ENCODE data around the gene NMRK2.
"Not testable (repeated sequence)": the region's sequence is repeated elsewhere in the genome, so short reads cannot be mapped to it uniquely, and the experiment has no call there.

The NMRK2 gene

GRCh38 chr19:3966051-3967017, 33.5 kb downstream of the NMRK2 start:
- DNase-seq = no peak

DNA sequence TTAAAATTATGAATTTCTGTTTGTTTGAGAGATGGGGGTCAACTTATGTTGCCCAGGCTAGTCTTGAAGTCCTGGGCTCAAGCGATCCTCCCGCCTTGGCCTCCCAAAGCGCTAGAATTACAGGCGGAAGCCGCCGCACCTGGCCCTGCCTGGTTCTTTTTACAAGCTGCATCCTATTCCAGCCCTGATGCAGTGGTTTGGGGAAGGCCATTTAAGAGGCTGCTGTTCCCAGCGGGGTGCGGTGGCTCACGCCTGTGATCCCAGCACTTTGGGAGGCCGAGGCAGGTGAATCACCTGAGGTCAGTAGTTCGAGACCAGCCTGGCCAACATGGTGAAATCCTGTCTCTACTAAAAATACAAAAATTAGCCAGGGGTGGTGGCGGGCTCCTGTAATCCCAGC, 35.1 kb downstream of the NMRK2 start:
- not testable (repeated sequence) for DNase-seq

- no peak for DNase-seq
Measured at GRCh38 chr19:3968556-3969434, 35.9 kb downstream of the NMRK2 start.

GRCh38 chr19:3969435-3970312, 36.8 kb downstream of the NMRK2 start:
- DNase-seq = no peak

GRCh38 chr19:3970313-3970807, 37.5 kb downstream of the NMRK2 start:
- no peak for DNase-seq

DNA sequence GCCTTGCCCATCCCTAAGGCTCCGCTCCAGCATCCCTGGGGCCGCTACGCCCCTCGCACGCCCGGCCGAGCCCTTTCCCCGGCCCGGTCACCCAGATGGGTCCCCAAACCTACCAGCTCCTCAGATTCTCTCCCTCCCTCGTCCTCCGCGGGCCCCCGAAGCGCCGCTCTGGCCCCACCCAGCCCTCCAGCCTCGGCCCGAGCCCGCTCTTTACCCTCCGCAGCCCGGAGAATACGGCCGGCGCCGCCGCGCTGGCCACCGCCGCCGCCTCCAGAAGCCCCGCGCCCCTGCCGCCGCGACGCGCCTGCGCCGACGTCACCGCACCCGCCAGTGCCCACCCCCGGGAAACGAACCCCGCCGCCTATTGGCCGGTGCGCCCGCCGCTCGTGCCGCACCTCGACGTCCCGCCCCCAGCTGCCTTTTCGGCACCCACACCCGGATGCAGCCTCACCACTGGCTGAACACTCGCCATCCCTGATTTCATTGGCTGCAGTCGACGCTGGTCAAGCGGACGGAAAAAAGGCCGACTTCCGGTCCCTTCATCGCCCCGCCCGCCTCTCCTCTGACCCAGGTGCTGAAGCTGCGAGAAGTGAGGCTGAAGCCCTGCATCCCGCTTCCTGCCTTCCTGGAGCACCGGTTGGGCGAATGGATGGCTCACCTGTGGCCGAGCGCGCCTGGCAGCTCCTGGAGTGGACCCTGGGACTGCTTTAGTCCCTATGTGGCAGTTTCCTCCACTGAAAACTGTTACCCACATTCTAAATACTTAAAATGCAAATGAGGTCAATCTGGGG, 38.1 kb downstream of the NMRK2 start, which contains the start of gene DAPK3:
DAPK3 (minus strand) TSS at position 292 of the 791 bp plus-strand sequence. CDS start 1,364 bp downstream, outside the sequence.
- DNase-seq = peak; percentile 92 to 93

DNA sequence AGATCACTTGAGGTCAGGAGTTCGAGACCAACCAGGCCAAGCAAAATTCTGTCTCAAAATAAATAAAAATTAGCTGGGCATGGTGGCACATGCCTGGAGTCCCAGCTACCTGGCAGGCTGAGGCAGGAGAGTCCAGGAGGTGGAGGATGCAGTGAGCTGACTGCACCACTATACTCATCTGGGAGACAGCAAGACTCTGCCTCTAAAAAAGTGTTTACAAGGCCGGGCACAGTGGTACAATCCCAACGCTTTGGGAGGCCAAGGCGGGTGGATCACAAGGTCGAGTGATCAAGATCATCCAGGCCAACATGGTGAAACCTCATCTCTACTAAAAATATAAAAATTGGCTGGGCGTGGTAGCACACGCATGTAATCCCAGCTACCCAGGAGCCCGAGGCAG, 42.3 kb downstream of the NMRK2 start:
- DNase-seq = no peak

GRCh38 chr19:3975637-3976087, 42.8 kb downstream of the NMRK2 start:
- peak in 1 of 2 donors; percentile 34 for DNase-seq

DNA sequence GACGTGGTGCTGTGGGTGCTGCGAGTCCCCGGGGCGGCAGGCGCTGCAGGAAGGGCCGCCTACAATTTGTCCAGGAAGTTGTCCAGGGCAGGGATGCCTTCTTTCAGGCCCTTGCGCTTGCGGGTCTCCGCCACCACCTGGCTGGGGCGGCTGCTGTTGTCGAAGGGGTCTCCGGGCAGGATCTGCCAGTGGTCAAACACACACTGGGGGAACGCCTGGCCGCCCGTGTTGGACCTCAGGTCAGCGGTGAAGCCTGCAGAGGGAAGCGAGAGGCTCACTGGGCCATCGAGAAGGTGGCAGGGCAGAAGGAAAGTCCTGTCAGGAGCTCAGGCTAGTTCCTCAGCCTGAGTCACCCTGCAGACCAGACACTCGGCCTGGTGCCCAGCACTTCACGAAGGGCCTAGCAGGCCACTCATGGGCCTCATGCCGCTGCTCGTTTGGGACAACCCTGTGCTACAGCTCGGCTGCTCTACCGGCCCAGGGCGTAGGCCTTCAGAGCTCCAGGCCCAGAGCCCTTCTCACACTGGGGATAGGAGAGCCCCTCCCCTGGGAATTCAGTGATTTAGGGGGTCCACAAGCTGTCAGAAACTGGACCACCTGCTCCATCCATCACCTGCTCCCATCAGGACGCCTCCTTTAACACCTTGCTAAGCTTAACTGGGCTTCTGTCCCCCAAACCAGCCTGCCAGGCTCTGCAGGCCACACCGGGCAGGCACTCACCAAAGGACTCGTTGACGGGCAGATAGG, 43.8 kb downstream of the NMRK2 start:
- peak in 1 of 2 donors; percentile 24 for DNase-seq

- peak in 1 of 2 donors; percentile 22 for DNase-seq
Measured at GRCh38 chr19:3977242-3978143, 44.6 kb downstream of the NMRK2 start.

- DNase-seq = no peak
Measured at GRCh38 chr19:3978145-3978544, 45.3 kb downstream of the NMRK2 start.

DNA sequence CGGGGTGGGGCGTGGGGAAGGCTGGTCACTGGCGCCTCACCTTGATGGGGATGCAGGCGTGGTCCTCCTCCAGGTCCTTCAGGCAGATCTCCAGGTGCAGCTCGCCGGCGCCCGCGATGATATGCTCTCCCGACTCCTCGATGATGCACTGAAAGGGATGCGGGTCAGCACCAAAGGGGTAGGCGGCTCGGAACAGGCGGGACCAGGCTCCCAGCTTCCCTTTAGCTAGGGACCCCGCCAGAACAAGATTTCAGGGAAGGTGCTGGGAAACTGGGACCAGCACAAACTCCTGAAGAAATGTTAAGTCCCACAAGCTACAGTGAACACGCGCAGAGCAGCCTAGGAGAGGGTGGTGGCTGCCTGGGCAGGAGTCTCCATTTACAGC, 46.4 kb downstream of the NMRK2 start:
- no peak for DNase-seq

GRCh38 chr19:3979674-3980352, 46.9 kb downstream of the NMRK2 start:
- peak in 1 of 2 donors; percentile 18 for DNase-seq

DNA sequence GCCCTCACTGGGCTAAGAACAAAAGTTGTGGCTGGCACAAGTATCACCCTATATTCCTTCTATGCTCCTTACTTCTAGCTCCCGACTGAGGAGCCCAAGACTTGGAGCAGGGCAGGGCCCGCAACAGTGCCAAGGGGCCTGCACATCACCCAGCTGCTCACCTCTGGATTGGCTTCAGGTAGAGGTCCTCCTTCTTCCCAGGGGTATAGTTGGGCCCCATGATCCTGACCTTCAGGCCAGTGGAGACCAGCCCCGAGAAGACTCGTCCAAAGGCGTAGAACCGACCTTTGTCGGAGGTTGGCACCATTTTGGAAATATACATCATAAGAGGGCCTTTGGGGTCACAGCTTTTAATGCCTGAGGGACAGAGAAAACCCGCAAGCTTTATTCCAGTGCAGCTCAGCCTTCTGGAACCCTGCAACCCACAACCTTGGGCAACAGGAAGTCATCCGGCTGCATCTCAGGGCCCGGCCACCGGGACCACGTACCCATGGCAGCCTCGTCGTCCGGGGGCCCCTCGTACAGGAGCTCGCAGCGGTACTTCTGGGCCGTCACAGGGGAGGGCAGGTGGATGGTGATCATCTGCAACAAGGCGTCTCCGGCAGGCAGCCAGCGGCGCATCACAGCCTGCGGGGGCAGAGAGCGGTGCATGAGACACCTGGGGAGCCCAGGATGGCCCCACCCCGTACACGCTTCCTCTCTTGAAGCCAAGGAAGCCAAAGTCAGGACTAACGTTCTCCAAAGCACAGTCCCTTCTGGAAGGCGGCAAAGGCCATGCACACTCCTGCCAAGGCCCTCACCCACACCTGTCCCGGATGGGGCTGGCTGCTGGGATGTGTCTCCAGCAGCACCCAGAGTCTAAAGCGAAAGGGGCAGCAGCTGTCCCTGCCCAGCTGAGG, 47.7 kb downstream of the NMRK2 start:
- no peak for DNase-seq

- DNase-seq = no peak
Measured at GRCh38 chr19:3981373-3981735, 48.5 kb downstream of the NMRK2 start.

DNA sequence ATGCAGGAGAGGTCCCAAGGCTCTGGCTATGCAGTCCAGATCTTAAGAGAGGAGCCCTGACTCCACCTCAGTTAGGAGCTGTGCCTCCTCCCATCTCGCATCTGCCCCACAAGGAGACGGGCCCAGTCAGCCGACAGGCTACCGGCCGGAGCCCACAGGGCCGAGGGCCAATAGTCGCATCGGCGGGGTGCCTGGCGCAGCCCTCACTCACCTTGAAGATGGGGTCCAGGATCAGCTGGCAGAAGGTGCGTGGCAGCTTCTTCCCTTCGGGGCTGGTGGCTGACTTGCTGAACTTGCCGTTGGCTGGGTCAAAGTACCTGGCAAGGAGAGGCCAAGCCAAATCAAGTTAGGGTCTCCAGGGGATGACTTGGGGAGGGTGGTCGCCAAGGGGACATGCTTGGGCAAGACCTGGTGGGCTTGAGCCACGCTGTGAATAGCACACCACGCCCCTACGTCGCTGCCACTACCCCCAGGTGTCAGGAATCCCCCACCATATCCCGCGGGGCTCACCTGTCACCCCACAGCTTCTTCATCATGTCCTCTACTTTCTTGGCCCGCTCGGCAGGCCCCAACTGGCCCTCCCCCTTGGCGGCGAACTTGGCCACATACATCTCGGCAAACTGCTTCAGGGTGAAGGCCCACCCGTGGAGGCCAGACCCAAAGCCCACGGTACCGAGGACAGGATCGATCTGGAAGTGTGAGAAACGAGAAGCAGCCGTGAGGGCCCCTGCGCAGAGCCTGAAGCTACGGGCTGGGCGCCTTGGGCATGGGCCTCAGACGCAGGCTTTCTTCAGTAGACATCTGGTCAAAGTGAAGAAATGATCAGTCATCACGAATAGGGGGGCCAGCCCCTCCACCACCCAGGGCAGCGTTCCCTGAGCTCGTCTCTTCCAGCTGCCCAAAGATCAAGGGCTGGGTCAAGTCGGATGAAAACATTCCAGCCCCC, 49.1 kb downstream of the NMRK2 start:
- no peak for DNase-seq
